Sigmoid colon (tissue), 7 donors: ENCODE measurements around the gene CCDC172. TPM values are rescaled to one million over a fixed set of nuclear protein-coding genes. Genes with fewer than 3 reads are reported as not detected.

Experiments used
- DNase-seq: peaks from one replicate; pipeline ENCODE4 v3.0.0-alpha.2; 2019
- H3K27ac ChIP-seq, 4 donors: fragments of 200-600 bp; sonication (generic); one replicate each; pipeline ENCODE4 v1.5.1; 2016 to 2019; ENCODE audit warnings: mild to moderate bottlenecking in 1 of 4
- H3K27me3 ChIP-seq, 3 donors: fragments of 200-600 bp; sonication (generic); one replicate each; pipeline ENCODE4 v1.5.1; 2019; ENCODE audit warnings: mild to moderate bottlenecking in 1 of 3
- H3K36me3 ChIP-seq, 4 donors: fragments of 200-600 bp; sonication (generic); one replicate each; pipeline ENCODE4 v1.5.1; 2016 to 2019
- H3K4me1 ChIP-seq, 4 donors: fragments of 200-600 bp; sonication (generic); one replicate each; pipeline ENCODE4 v1.5.1; 2017 to 2019
- H3K4me3 ChIP-seq, 4 donors: fragments of 200-600 bp; sonication (generic); one replicate each; pipeline ENCODE4 v1.5.1; 2017 to 2019; ENCODE audit warnings: mild to moderate bottlenecking in 2 of 4, moderate library complexity in 1 of 4
- H3K9me3 ChIP-seq, 4 donors: fragments of 200-600 bp in 3 of 4; sonication (generic) in 3 of 4; one replicate each; pipeline versions ENCODE4 v1.5.1 to v1.6.1; 2013 to 2019
- CTCF ChIP-seq, 4 experiments: fragments of 450-650 bp in 3 of 4; fragments of 200-600 bp in 1 of 4; IDR thresholded peaks; one replicate each; pipeline ENCODE4 v1.5.1; 2016 to 2019; ENCODE audit warnings: antibody characterized with exemption in 4 of 4, mild to moderate bottlenecking in 3 of 4, moderate library complexity in 2 of 4
- EP300 ChIP-seq, 4 donors: sonication (generic); formaldehyde crosslinking; IDR thresholded peaks; one replicate each; pipeline ENCODE4 v1.6.1; 2017; ENCODE audit warnings: antibody characterized with exemption in 4 of 4
- POLR2A ChIP-seq, 2 donors: fragments of 450-650 bp; IDR thresholded peaks; one replicate each; pipeline ENCODE4 v1.6.1; 2016; ENCODE audit warnings: antibody characterized with exemption in 2 of 2, mild to moderate bottlenecking in 2 of 2, moderate library complexity in 2 of 2
- POLR2AphosphoS5 ChIP-seq, 4 donors: sonication (generic); formaldehyde crosslinking; IDR thresholded peaks; one replicate each; pipeline ENCODE4 v1.6.1; 2017; ENCODE audit warnings: antibody characterized with exemption in 4 of 4
- WGBS, 2 donors: extraction: QIAGEN DNeasy Blood & Tissue Kit; methylation state at CpG; one replicate each; pipeline ENCODE4 v1.1.7; 2013; 5-methylcytosine and 5-hydroxymethylcytosine counted together
- intact Hi-C: fragments of 100-400 bp; cut with DNase I; formaldehyde crosslinking; loops from one replicate; pipeline ENCODE4 v1.15.1; 2023
- polyA plus RNA-seq, 3 donors: library from polyadenylated mRNA; stranded (reverse); fragments of 200-250 nt; gene quantifications; one replicate each; pipeline ENCODE4 v1.2.3, GENCODE V29; 2013
- total RNA-seq, 4 donors: library from RNA; depleted of rRNA; stranded (reverse); fragments of >200 nt; gene quantifications; one replicate each; pipeline ENCODE4 v1.1.0, GENCODE V29; 2016
- donor health status: healthy with polysubstance abuse.
- donor health status: Bipolar disorder and iron deficiency.
- donor health status: healthy.

Gene CCDC172
- total and polyA plus RNA-seq, 7 donors, result not detected

DNA sequence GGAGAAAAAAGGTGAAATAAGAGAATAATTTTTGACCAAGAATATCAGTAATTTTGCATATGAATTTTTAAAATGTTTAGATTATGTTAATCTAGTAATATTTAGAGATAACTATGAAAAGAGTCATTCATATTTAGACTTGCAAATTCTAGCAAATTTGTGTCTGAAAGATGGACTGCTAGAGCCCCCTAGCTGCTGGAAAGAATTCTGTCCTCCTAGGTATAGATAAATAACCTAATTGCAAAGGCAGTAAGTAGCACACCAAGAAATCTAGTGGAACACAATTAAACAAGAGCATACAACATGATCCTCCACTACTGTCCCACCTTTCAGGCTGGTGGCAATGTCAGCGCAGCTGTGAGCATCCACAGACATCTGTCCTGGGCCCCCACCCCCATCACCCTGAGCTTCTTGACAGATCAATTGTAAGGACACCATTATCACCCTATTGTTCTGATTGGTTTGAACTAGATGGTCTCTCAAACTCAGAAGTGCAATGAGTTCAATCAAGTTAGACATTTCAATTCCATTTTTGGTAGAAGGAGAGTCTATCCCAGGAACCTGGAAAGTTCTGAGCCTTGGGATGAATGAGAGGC is 36.2 kb upstream of the CCDC172 start:
- H3K9me3 ChIP-seq, result no peaks in the 10 kb centered on the region
- TF ChIP-seq POLR2AphosphoS5 (IDR thresholded peaks at IDR 0.05), result no peak
- TF ChIP-seq CTCF (IDR thresholded peaks at IDR 0.05), result peak; percentile 40 to 75 (median 61)
- TF ChIP-seq POLR2A (IDR thresholded peaks at IDR 0.05), result no peak
- no peaks in the 10 kb centered on the region for H3K36me3 ChIP-seq
- no peak overlapping the region for H3K27ac ChIP-seq
- no peak overlapping the region for H3K4me3 ChIP-seq
- H3K27me3 ChIP-seq, result no peaks in the 10 kb centered on the region
- WGBS, 2 donors, result 26 to 35% methylated on average over 1 of the region's 1 CpG
- intact Hi-C loops, result loop anchor here (1.0 to 10.0 kb wide), 4 partner anchors 341 to 933 kb away; no protein-coding TSS in a partner anchor
- DNase-seq, result no peak
- no peaks in the 10 kb centered on the region for H3K4me1 ChIP-seq

DNA sequence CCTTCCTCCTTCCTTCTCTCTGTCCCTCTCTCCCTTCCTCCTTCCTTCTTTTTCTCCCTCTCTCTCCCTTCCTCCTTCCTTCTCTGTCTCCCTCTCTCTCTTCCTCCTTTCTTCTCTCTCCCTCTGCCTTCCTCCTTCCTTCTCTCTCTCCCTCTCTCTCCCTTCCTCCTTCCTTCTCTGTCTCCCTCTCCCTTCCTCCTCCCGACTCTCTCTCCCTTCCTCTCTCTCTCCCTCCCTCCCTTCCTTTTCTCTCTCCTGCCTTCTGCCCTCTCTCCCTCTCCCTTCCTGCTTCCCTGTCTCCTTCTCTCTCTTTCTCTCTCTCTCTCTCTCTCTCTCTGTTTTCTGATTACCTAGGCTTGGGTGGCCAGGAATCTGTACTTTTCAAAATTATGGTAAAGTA is 34.6 kb upstream of the CCDC172 start:
- intact Hi-C loops, result loop anchor here (5.0 to 10.0 kb wide), 3 partner anchors 342 to 935 kb away; no protein-coding TSS in a partner anchor
- Histone ChIP-seq H3K9me3 (no peaks in the 10 kb centered on the region), H3K36me3 (no peaks in the 10 kb centered on the region), H3K27me3 (no peaks in the 10 kb centered on the region), H3K27ac (no peak overlapping the region), H3K4me1 (no peaks in the 10 kb centered on the region), H3K4me3 (no peak overlapping the region)
- 21 to 24% methylated on average over 1 of the region's 1 CpG for WGBS, 2 donors
- DNase-seq, result no peak
- no peak for TF ChIP-seq CTCF (IDR thresholded peaks at IDR 0.05)
- TF ChIP-seq POLR2A (IDR thresholded peaks at IDR 0.05), result no peak
- no peak for TF ChIP-seq EP300 (IDR thresholded peaks at IDR 0.05)
- TF ChIP-seq POLR2AphosphoS5 (IDR thresholded peaks at IDR 0.05), result no peak

DNA sequence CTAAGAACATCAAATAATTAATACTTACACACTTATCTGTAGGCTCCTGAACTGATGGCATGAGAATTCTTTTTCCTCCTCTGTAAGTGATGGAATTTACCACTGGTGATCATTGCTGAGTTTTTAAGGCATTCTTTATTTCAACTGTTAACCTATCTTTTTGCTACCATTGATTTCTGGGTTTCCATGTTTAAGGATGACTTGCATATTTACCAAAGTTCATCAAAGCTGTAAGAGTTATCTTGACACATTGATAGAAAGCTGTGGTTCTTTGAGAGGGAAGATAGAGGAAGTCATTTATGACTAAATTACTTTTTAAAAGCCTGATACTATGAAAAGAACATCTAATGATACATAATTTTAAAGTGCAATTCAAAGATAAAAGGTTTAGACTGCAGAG is 31.8 kb upstream of the CCDC172 start:
- Histone ChIP-seq H3K9me3 (no peaks in the 10 kb centered on the region), H3K4me3 (no peak overlapping the region), H3K4me1 (no peaks in the 10 kb centered on the region), H3K27ac (no peak overlapping the region), H3K36me3 (no peaks in the 10 kb centered on the region), H3K27me3 (no peaks in the 10 kb centered on the region)
- no peak for DNase-seq
- no peak for TF ChIP-seq POLR2AphosphoS5 (IDR thresholded peaks at IDR 0.05)
- no peak for TF ChIP-seq EP300 (IDR thresholded peaks at IDR 0.05)
- TF ChIP-seq POLR2A (IDR thresholded peaks at IDR 0.05), result no peak
- TF ChIP-seq CTCF (IDR thresholded peaks at IDR 0.05), result no peak
- intact Hi-C loops, result no loop called here

- TF ChIP-seq EP300 (IDR thresholded peaks at IDR 0.05), result no peak
- no peak for TF ChIP-seq POLR2AphosphoS5 (IDR thresholded peaks at IDR 0.05)
- no peak for TF ChIP-seq CTCF (IDR thresholded peaks at IDR 0.05)
- TF ChIP-seq POLR2A (IDR thresholded peaks at IDR 0.05), result no peak
- no peak overlapping the region for H3K4me3 ChIP-seq
- H3K27ac ChIP-seq, result no peak overlapping the region
- H3K27me3 ChIP-seq, result no peaks in the 10 kb centered on the region
- intact Hi-C loops, result no loop called here
- no peaks in the 10 kb centered on the region for H3K4me1 ChIP-seq
- DNase-seq, result no peak
- WGBS, 2 donors, result 49 to 62% methylated on average over 7 of the region's 7 CpGs
- H3K9me3 ChIP-seq, result no peaks in the 10 kb centered on the region
- no peaks in the 10 kb centered on the region for H3K36me3 ChIP-seq
These were observed 27.9 kb upstream of the CCDC172 start for GRCh38 chr10:116296291-116296721.

DNA sequence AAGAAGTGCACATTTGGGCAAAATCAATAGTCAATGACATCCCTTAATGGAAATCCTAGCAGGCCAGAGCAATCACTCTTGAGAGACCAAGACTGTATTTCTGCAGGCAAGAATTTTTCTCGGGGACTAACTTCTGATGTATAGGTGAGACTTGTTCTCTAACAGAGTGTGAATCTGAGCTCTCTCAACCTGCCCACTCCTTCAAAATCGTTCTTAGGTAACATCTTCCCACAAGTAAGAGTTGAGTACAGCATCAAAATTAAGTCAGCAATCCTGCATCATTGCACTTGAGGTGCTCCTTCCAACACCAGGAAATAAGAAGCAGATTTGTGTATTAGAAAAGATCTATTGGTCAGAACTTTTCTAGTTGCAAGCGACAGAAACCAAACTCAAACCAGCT is 25.7 kb upstream of the CCDC172 start:
- intact Hi-C loops, result no loop called here
- Histone ChIP-seq H3K36me3 (no peaks in the 10 kb centered on the region), H3K4me3 (no peak overlapping the region), H3K4me1 (no peaks in the 10 kb centered on the region), H3K27ac (no peak overlapping the region), H3K9me3 (no peaks in the 10 kb centered on the region), H3K27me3 (no peaks in the 10 kb centered on the region)
- DNase-seq, result no peak
- TF ChIP-seq EP300 (IDR thresholded peaks at IDR 0.05) (no peak), CTCF (IDR thresholded peaks at IDR 0.05) (no peak), POLR2A (IDR thresholded peaks at IDR 0.05) (no peak), POLR2AphosphoS5 (IDR thresholded peaks at IDR 0.05) (no peak)
- 72 to 83% methylated on average over 3 of the region's 3 CpGs for WGBS, 2 donors
